HepG2 (cell line): Measurements from ENCODE around the gene PRR20G. TPM values are rescaled to one million over a fixed set of nuclear protein-coding genes. Genes with fewer than 3 reads are reported as not detected.

Experiments used
- ATAC-seq: fragments of 200-7000 bp; cut with Tn5 transposase; 3 replicates; pipeline ENCODE4 v1.9.1; 2020; ENCODE audit warnings: mild to moderate bottlenecking, moderate library complexity
- BruUV-seq: library from RNA; stranded (reverse); fragments of 400-500 nt; replicated peaks from 2 replicates; lab custom pipeline; 2021; lab: Mats Ljungman, UMichigan
- CTCF ChIA-PET: fragments of 300-600 bp; formaldehyde crosslinking; extraction: SDS; loops from one replicate; lab custom pipeline; 2021; ENCODE audit warnings: low total read pairs, inconsistent platforms, low intra/inter-chr PET ratio; lab: Yijun Ruan, JAX
- POLR2A ChIA-PET: fragments of 350-600 bp; sonication (Branson Sonifier 250); formaldehyde crosslinking; loops from one replicate; lab custom pipeline; 2020; ENCODE audit warnings: antibody characterized with exemption, inconsistent platforms; lab: Yijun Ruan, JAX
- DNase-seq: peaks from one replicate; pipeline ENCODE4 v3.0.0-alpha.2; 2015; ENCODE audit warnings: low spot score
- FAIRE-seq: peaks from 3 replicates; lab custom pipeline; 2011; peaks lifted over from hg19 to GRCh38; lab: Jason Lieb, UNC
- H2AFZ ChIP-seq: one replicate; pipeline ENCODE4 v1.6.1; 2011; ENCODE audit warnings: low read length, inconsistent platforms
- H3K27ac ChIP-seq: fragments of 300-600 bp; 3 replicates; pipeline ENCODE4 v1.8.0; 2011; ENCODE audit warnings: mixed run types, mild to moderate bottlenecking, mixed read lengths, low read length, inconsistent platforms; ENCODE audit not compliant: insufficient read depth; ENCODE audit errors: extremely low read length
- H3K27me3 ChIP-seq, 2 experiments: fragments of 200-600 bp in 1 of 2; 2 replicates in 1 of 2; 3 replicates in 1 of 2; pipeline versions ENCODE4 v1.6.0 to v1.8.0; 2011; ENCODE audit warnings: low read length in 2 of 2, mild to moderate bottlenecking in 2 of 2, moderate library complexity in 2 of 2, inconsistent platforms in 1 of 2; ENCODE audit not compliant: insufficient read depth in 2 of 2, control insufficient read depth in 1 of 2
- H3K36me3 ChIP-seq, 2 experiments: fragments of 200-600 bp in 1 of 2; replicated peaks in 1 of 2; 2 replicates in 1 of 2; 3 replicates in 1 of 2; pipeline versions ENCODE4 v1.5.1 to v1.8.0; 2011; ENCODE audit warnings: low read length in 2 of 2, inconsistent platforms in 1 of 2; ENCODE audit not compliant: insufficient read depth in 2 of 2, control insufficient read depth in 1 of 2
- H3K4me1 ChIP-seq: 2 replicates; pipeline ENCODE4 v1.5.1; 2012; ENCODE audit warnings: low read length, inconsistent platforms; ENCODE audit not compliant: insufficient read depth
- H3K4me2 ChIP-seq: 2 replicates; pipeline ENCODE4 v1.6.0; 2011; ENCODE audit warnings: low read depth, low read length, inconsistent platforms
- H3K4me3 ChIP-seq, 3 experiments: fragments of 200-600 bp in 1 of 3; sonication (generic), shearing (Covaris generic) in 1 of 3; replicated peaks in 1 of 3; 2 replicates each; pipeline ENCODE4 v1.5.1; 2011 to 2016; ENCODE audit warnings: low read length in 3 of 3, inconsistent platforms in 2 of 3, low read depth in 2 of 3, mild to moderate bottlenecking in 2 of 3, control low read depth in 1 of 3, mixed read lengths in 1 of 3; ENCODE audit not compliant: insufficient read depth in 1 of 3
- H3K79me2 ChIP-seq: one replicate; pipeline ENCODE4 v1.6.1; 2011; ENCODE audit warnings: low read length, inconsistent platforms; ENCODE audit not compliant: insufficient read depth
- H3K9ac ChIP-seq: 2 replicates; pipeline ENCODE4 v1.6.0; 2011; ENCODE audit warnings: mild to moderate bottlenecking, low read depth, low read length, inconsistent platforms; ENCODE audit not compliant: insufficient read depth
- H3K9me3 ChIP-seq: 2 replicates; pipeline ENCODE4 v1.5.1; 2012; ENCODE audit warnings: mild to moderate bottlenecking, low read length
- H4K20me1 ChIP-seq: 2 replicates; pipeline ENCODE4 v1.6.0; 2011; ENCODE audit warnings: inconsistent platforms, mild to moderate bottlenecking, low read length, moderate library complexity; ENCODE audit not compliant: insufficient read depth
- ATAD3A ChIP-seq: sonication (generic); formaldehyde crosslinking; IDR thresholded peaks from 2 replicates; pipeline ENCODE4 v1.4.0; 2020; ENCODE audit warnings: missing genetic modification reagents
- CCDC6 ChIP-seq: sonication (generic); formaldehyde crosslinking; IDR thresholded peaks from 2 replicates; pipeline ENCODE4 v1.8.1; 2022; ENCODE audit warnings: mild to moderate bottlenecking, missing genetic modification reagents, moderate library complexity
- DR1 ChIP-seq: sonication (generic); formaldehyde crosslinking; IDR thresholded peaks from 2 replicates; pipeline ENCODE4 v1.8.0; 2021; ENCODE audit warnings: mild to moderate bottlenecking, missing genetic modification reagents, inconsistent platforms
- MAZ ChIP-seq, 2 experiments: sonication (generic) in 1 of 2; formaldehyde crosslinking in 1 of 2; IDR thresholded peaks; 2 replicates each; pipeline versions ENCODE4 v1.5.0 to v1.6.1; 2012 to 2020; ENCODE audit warnings: low read depth in 2 of 2, mild to moderate bottlenecking in 2 of 2, borderline replicate concordance in 1 of 2, improper control_type of control experiment in 1 of 2, low read length in 1 of 2, missing genetic modification reagents in 1 of 2, moderate library complexity in 1 of 2
- SOX5 ChIP-seq: IDR thresholded peaks from 2 replicates; pipeline ENCODE4 v1.6.1; 2016; ENCODE audit warnings: borderline replicate concordance
- ZC3H4 ChIP-seq: sonication (generic); formaldehyde crosslinking; IDR thresholded peaks from 2 replicates; pipeline ENCODE4 v1.4.0; 2020; ENCODE audit warnings: missing genetic modification reagents, borderline replicate concordance
- ZNF224 ChIP-seq: sonication (generic); formaldehyde crosslinking; IDR thresholded peaks from 2 replicates; pipeline ENCODE4 v1.5.0; 2020; ENCODE audit warnings: mild to moderate bottlenecking, missing genetic modification reagents
- ZNF430 ChIP-seq: sonication (generic); formaldehyde crosslinking; IDR thresholded peaks from 2 replicates; pipeline ENCODE4 v1.9.0; 2021; ENCODE audit warnings: mild to moderate bottlenecking, missing genetic modification reagents
- ZNF598 ChIP-seq: sonication (generic); formaldehyde crosslinking; IDR thresholded peaks from 2 replicates; pipeline ENCODE4 v1.5.1; 2020; ENCODE audit warnings: mild to moderate bottlenecking, missing genetic modification reagents, borderline replicate concordance
- ZNF761 ChIP-seq: sonication (generic); formaldehyde crosslinking; conservative IDR thresholded peaks from 2 replicates; pipeline ENCODE4 v1.4.0; 2020; ENCODE audit warnings: mild to moderate bottlenecking, missing genetic modification reagents
- ZNF780A ChIP-seq: sonication (generic); formaldehyde crosslinking; IDR thresholded peaks from 2 replicates; pipeline ENCODE4 v1.8.0; 2022; ENCODE audit warnings: mild to moderate bottlenecking, missing genetic modification reagents, moderate library complexity
- WGBS: methylation state at CpG from one replicate; pipeline ENCODE4 v1.1.6; 2017; ENCODE audit warnings: low lambda C conversion rate; 5-methylcytosine and 5-hydroxymethylcytosine counted together
- in situ Hi-C: cut with HindIII; loops from 2 replicates; pipeline ENCODE4 v1.10.0; 2017; ENCODE audit warnings: low pct_unique_long_range_greater_than_20kb; ENCODE audit not compliant: extremely low pct_ligation_motif_present
- intact Hi-C: fragments of 100-400 bp; cut with micrococcal nuclease; formaldehyde crosslinking; loops from one replicate; pipeline ENCODE4 v1.10.0; 2022; ENCODE audit not compliant: unreplicated experiment
- polyA plus RNA-seq, 8 experiments: library from polyadenylated mRNA; depleted of rRNA in 3 of 8; stranded (reverse) in 7 of 8; unstranded in 1 of 8; fragments of >200 nt; fragmentation: Illumina TruSeq in 4 of 8; extraction: Trizol in 4 of 8; gene quantifications; 2 replicates each; pipeline versions ENCODE4 v1.2.1 to v1.2.3, GENCODE V29; 2011 to 2016; ENCODE audit warnings: low read depth in 4 of 8, missing spikeins in 1 of 8, mixed read lengths in 1 of 8; ENCODE audit not compliant: insufficient read depth in 1 of 8
- total RNA-seq, 5 experiments: library from RNA; depleted of rRNA; stranded (reverse); fragments of >200 nt; fragmentation: Illumina TruSeq; extraction: Trizol; gene quantifications; 2 replicates each; pipeline ENCODE4 v1.2.3, GENCODE V29; 2016; ENCODE audit warnings: low read depth in 1 of 5
- TF ChIP-seq, protein P1 (sequence below): sonication (generic); formaldehyde crosslinking; IDR thresholded peaks from 2 replicates; pipeline ENCODE4 v1.4.0; 2020; ENCODE audit warnings: missing genetic modification reagents, mild to moderate bottlenecking, borderline replicate concordance
- TF ChIP-seq, protein P2 (sequence below): sonication (generic); formaldehyde crosslinking; IDR thresholded peaks from 2 replicates; pipeline ENCODE4 v1.8.1; 2023; ENCODE audit warnings: missing genetic modification reagents, inconsistent platforms, borderline replicate concordance
- TF ChIP-seq, protein P3 (sequence below): sonication (generic); formaldehyde crosslinking; IDR thresholded peaks from 2 replicates; pipeline ENCODE4 v1.4.0; 2020; ENCODE audit warnings: mild to moderate bottlenecking, missing genetic modification reagents
- TF ChIP-seq, protein P4 (sequence below): sonication (generic); formaldehyde crosslinking; IDR thresholded peaks from 2 replicates; pipeline ENCODE4 v1.9.0; 2021; ENCODE audit warnings: missing genetic modification reagents, mild to moderate bottlenecking, borderline replicate concordance
- TF ChIP-seq, protein P5 (sequence below): sonication (generic); formaldehyde crosslinking; IDR thresholded peaks from 2 replicates; pipeline ENCODE4 v1.5.1; 2020; ENCODE audit warnings: missing genetic modification reagents, mild to moderate bottlenecking, borderline replicate concordance

The PRR20G gene
- total and polyA plus RNA-seq, 2 of the 13 experiments (the other 11 are each of a cell fraction or from before 2014, with no cell fraction given): not detected

DNA sequence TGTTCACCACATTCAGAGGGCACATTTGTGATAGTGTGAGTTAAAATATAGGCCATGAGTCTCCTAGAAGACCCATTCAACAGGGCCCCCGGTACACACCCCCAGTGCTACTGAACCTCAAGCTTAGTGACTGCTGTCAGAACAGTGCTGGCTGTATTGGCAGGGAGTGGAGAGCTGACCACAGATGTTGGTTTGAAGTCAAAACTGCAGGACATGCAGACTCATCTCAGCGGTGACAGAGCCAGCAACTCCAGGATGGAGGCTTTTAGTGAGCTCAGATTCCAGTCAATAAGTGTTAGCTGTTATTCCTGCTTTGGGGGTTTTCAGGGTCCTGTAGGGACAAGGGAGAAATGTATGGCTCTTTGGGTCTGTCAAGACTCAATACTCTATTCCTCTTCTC lies 29.1 kb downstream of the PRR20G start:
- WGBS: 67% methylated on average over 1 of the region's 2 CpGs
- Histone ChIP-seq H2AFZ (no peak overlapping the region), H3K4me2 (no peak overlapping the region), H3K36me3 (no peaks in the 10 kb centered on the region), H3K9me3 (no peaks in the 10 kb centered on the region), H3K4me3 (no peak overlapping the region), H3K79me2 (no peaks in the 10 kb centered on the region), H3K27ac (no peak overlapping the region), H3K4me1 (no peaks in the 10 kb centered on the region), H3K27me3 (peaks cover 3 to 30% of the 10 kb centered on the region in 2 experiments; a peak in 3 of 5 replicates), H4K20me1 (no peaks in the 10 kb centered on the region; the same call in 1 of the 2 replicates), H3K9ac (no peak overlapping the region)
- ATAC-seq (no peak), DNase-seq (no peak), FAIRE-seq (no peak)
- ChIA-PET CTCF (no interaction called here), POLR2A (no interaction called here)
- in situ Hi-C loops: loop anchor here (10.0 kb wide), 1 partner anchor 196 kb away; no protein-coding TSS in a partner anchor
- no TSS peak for BruUV-seq
- intact Hi-C loops: no loop called here
- TF ChIP-seq, protein P1, sequence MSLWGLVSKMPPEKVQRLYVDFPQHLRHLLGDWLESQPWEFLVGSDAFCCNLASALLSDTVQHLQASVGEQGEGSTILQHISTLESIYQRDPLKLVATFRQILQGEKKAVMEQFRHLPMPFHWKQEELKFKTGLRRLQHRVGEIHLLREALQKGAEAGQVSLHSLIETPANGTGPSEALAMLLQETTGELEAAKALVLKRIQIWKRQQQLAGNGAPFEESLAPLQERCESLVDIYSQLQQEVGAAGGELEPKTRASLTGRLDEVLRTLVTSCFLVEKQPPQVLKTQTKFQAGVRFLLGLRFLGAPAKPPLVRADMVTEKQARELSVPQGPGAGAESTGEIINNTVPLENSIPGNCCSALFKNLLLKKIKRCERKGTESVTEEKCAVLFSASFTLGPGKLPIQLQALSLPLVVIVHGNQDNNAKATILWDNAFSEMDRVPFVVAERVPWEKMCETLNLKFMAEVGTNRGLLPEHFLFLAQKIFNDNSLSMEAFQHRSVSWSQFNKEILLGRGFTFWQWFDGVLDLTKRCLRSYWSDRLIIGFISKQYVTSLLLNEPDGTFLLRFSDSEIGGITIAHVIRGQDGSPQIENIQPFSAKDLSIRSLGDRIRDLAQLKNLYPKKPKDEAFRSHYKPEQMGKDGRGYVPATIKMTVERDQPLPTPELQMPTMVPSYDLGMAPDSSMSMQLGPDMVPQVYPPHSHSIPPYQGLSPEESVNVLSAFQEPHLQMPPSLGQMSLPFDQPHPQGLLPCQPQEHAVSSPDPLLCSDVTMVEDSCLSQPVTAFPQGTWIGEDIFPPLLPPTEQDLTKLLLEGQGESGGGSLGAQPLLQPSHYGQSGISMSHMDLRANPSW: no peak
- TF ChIP-seq, protein P2, sequence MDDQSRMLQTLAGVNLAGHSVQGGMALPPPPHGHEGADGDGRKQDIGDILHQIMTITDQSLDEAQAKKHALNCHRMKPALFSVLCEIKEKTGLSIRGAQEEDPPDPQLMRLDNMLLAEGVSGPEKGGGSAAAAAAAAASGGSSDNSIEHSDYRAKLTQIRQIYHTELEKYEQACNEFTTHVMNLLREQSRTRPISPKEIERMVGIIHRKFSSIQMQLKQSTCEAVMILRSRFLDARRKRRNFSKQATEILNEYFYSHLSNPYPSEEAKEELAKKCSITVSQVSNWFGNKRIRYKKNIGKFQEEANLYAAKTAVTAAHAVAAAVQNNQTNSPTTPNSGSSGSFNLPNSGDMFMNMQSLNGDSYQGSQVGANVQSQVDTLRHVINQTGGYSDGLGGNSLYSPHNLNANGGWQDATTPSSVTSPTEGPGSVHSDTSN (CRISPR knock-in tag): no peak
- TF ChIP-seq, protein P3, sequence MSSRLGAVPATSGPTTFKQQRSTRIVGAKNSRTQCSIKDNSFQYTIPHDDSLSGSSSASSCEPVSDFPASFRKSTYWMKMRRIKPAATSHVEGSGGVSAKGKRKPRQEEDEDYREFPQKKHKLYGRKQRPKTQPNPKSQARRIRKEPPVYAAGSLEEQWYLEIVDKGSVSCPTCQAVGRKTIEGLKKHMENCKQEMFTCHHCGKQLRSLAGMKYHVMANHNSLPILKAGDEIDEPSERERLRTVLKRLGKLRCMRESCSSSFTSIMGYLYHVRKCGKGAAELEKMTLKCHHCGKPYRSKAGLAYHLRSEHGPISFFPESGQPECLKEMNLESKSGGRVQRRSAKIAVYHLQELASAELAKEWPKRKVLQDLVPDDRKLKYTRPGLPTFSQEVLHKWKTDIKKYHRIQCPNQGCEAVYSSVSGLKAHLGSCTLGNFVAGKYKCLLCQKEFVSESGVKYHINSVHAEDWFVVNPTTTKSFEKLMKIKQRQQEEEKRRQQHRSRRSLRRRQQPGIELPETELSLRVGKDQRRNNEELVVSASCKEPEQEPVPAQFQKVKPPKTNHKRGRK (CRISPR knock-in tag): no peak
- TF ChIP-seq CCDC6 (CRISPR knock-in tag): no peak
- TF ChIP-seq, protein P4, sequence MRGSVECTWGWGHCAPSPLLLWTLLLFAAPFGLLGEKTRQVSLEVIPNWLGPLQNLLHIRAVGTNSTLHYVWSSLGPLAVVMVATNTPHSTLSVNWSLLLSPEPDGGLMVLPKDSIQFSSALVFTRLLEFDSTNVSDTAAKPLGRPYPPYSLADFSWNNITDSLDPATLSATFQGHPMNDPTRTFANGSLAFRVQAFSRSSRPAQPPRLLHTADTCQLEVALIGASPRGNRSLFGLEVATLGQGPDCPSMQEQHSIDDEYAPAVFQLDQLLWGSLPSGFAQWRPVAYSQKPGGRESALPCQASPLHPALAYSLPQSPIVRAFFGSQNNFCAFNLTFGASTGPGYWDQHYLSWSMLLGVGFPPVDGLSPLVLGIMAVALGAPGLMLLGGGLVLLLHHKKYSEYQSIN: no peak
- no peak for TF ChIP-seq ZC3H4 (CRISPR knock-in tag)
- TF ChIP-seq ZNF430: no peak
- TF ChIP-seq ATAD3A (CRISPR knock-in tag): no peak
- TF ChIP-seq ZNF780A (CRISPR knock-in tag): no peak
- TF ChIP-seq SOX5 (CRISPR knock-in tag): no peak
- no peak for TF ChIP-seq DR1 (CRISPR knock-in tag)
- no peak for TF ChIP-seq ZNF224 (CRISPR knock-in tag)
- no peak for TF ChIP-seq ZNF598 (CRISPR knock-in tag)
- no peak for TF ChIP-seq ZNF761 (CRISPR knock-in tag)
- TF ChIP-seq, protein P5, sequence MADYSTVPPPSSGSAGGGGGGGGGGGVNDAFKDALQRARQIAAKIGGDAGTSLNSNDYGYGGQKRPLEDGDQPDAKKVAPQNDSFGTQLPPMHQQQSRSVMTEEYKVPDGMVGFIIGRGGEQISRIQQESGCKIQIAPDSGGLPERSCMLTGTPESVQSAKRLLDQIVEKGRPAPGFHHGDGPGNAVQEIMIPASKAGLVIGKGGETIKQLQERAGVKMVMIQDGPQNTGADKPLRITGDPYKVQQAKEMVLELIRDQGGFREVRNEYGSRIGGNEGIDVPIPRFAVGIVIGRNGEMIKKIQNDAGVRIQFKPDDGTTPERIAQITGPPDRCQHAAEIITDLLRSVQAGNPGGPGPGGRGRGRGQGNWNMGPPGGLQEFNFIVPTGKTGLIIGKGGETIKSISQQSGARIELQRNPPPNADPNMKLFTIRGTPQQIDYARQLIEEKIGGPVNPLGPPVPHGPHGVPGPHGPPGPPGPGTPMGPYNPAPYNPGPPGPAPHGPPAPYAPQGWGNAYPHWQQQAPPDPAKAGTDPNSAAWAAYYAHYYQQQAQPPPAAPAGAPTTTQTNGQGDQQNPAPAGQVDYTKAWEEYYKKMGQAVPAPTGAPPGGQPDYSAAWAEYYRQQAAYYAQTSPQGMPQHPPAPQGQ (CRISPR knock-in tag): no peak
- TF ChIP-seq MAZ (IDR thresholded peaks at IDR 0.05; ENCODE audit: borderline replicate concordance, low read depth, low read length): no peak
- no peak for TF ChIP-seq MAZ (CRISPR knock-in tag; IDR thresholded peaks at IDR 0.05; ENCODE audit: low read depth)
